ENCODE measurements around the gene CNTNAP2.

Gene CNTNAP2

DNA sequence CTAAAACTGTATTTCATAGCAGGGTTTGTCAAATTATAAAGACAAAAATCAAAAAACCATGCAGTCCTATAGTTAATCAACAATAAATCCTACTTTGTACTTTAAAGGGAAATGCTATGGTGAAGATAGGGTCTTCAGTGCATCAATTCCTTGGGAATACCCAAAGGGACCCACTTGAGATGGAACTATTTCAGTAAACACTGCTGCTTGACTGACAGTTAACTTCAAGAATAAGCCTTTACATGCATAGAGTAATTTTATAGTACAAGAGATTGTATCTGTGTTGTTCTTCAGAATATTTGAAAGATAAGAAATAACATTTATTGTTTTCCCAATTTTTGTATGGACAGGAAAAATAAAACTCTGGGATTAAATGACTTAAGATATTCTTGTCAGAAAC, 1179.6 kb downstream of the CNTNAP2 start:
- no peak for DNase-seq

DNA sequence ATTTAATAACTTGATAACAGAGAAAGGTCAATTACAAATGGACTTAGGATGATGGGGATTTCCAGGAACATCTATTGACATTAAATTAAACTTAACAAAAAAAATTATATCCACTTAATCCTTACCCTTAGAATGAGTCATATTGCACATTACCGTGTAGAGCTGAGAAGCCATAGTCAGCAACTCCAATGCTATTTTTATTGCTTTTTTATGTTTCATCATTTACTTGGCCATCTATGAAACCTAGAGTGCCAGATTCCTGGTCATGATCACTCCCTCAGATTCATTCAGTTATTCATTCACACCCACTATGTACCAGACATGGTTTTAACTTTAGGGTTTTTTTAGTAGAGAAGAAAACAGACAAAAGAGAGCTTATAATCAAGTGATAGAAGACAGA, 1180.4 kb downstream of the CNTNAP2 start:
- DNase-seq = no peak

DNA sequence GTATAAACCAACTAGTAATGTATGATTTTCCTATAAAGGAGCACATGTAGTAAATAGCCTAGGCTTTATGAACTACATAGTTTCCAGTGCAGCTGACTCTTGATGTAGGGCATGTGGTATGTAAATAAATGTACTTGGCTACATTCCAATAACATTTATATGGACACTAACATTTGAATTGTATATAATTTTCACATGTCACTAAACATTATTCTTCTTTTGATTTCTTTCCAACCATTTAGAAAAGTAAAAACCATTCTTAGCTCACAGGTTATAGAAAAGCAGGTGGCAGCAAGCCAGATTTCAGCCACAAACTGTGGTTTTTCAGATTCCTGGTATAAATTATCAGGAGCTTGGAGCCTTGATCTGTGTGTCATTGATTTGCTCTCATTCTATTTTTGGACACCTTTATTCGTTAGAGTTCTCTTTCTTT, 1182.0 kb downstream of the CNTNAP2 start:
- no peak for DNase-seq

DNA sequence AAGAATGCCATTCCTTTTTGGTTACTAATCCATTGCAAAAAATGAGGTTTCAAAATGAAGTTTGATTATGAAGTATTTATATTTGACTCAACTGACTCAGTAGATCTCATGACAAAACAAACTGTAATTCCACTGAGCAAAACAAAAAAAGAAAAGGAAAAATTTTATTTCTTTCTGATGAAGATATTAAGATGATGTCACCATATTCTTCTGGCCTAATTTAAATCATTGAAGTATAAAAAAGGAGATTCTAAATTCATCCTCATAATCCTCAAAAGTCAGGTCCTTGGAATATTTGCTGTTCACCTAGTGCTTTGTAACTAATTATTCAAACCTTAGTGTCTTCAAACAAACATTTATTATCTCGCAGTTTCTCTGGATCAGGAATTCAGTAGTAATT, 1183.7 kb downstream of the CNTNAP2 start:
- no peak for DNase-seq

DNA sequence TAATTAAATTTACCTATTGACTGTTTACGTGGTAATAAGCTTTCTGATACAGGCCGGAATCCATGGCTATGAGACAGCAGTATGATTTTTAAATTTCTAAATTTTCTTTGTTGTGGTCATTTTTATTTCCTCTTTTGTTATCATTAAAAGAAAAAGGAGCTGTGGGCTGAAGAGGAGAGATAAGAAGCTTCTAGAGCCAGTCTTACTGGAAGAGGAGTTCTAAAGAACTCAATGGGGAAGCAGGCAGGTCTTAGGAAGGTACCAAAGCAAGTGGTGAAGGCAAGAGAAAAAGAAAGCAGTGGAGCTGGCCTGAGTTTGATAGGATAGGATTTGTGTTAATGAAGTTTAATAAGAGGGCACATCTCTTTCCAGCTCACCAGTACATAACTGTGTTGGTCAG, 1187.8 kb downstream of the CNTNAP2 start:
- DNase-seq = no peak

DNA sequence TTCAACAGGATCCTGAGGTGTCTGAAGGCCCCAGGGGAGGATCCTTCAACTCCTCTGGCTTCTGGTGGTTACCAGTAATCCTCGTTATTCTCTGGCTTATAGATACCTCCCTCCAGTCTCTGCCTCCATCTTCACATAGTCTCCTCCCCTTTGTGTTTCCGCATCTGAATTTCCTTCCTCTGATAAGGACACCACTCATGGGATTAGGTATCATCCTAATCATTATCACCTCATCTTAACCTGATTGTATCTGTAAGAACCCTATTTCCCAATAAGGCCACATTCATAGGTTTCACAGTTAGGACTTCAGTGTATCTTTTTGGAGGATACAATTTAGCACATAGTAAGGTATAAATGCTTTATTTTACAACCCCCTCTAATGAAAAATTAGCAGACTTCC, 1189.2 kb downstream of the CNTNAP2 start:
- DNase-seq = no peak

DNA sequence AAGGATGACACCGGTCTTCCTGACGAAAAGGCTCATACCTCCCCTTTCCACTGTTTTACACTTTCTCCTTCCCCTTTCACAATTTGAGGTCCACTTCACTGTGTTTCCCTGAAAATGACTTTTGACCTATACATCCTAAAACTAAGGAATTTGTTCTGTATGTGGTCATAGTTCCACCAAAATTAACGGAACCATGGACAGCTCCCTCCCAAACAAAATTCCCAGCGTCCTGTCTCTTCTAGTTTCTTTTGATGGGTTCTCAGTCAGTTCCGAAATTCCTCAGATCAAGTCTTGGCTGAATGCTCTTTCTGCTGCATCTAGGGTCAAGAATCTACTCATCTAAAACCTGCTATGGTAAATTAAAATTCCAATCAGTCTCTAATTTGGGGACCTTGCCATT, 1191.9 kb downstream of the CNTNAP2 start:
- DNase-seq = no peak

DNA sequence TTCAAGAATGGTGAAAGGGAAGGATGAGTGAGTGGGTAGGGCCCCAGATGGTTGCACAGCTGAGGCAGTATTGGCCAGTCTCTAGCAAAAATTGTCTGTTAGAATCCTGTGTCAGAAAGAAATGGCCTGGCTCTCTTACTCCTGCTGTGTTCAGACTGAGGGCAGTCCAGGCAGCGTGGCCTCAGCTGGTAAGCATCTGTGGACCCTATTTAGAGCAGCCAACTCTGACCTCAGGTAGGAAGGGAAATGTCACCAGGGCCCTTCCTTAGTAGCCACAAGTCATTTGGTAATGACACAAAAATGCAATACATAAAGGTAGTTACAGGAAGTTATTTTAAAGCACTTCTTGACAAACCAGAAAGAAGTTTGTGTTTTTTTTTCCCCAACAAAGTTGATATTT, 1194.7 kb downstream of the CNTNAP2 start:
- no peak for DNase-seq

DNA sequence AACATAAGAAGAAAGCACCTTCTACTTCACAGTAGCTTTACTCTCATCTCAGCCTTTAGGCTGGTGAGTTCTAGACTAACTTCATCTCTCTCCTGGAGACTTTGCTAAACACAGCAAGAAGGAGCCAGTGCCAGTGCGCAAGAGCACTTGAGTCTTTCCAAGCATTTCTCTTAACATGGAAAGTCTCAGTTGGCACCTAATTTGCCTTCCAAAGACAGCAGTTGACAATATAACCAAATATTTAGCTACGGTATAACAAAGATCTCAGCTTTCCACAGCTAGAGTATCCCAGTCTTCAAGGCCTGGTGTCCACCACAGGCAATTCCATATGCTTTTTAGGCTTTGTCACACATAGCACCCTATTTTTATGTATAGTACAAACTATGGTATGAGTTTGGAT, 1204.9 kb downstream of the CNTNAP2 start:
- no peak for DNase-seq

DNA sequence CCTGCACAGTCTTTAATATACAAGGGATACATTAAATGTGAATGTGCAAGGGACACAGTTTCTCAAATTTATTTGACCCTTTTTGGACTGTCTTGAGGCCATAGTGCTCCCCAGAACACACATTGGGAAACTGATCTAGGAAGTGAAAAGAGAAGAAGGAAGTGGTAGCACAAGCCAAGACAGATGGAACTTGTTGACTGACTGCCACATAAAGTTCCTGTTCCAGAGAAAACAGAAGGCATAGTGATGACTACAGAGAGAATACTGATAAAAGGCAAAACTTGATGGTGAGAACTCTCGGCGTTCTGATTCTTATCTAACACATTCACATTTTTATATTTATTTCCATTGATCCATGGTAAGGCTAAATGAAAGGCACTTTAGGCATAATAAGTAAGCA, 1216.4 kb downstream of the CNTNAP2 start:
- DNase-seq = no peak

DNA sequence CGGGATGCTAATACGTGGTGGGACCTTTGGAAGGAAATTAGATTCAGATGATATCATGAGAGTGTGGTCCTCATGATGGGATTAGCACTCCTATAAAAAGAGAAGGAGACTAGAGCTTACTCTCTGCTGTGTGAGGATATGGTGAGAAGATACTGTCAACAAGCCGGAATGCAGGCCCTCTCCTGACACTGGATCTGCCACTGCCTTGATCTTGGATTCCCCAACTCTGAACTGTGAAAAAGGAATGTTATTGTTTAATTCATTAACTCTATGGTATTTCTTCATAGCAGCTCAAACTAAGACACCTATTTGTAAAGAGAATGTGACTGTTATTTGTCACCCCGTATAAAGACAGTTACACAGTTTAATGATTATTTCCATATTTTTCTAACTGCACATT, 1246.5 kb downstream of the CNTNAP2 start:
- DNase-seq = no peak

DNA sequence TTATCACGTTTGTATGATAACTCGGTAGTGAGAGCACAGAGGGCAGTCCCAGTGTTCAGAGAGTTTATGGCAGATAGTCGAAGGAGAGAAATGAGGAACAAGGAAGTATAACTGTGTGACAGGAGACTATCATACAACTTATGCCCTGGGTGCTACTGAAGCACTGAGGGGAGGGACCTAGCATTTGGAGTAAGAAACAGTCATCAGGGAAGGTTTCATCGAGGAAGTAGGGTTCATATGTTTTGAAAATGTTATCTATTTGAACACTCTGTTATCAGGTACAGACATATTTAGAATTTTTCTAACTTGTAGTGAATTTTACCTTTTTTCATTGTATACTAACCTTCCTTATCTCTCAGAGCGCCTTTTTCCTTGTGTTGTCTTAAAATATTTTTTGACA, 1259.6 kb downstream of the CNTNAP2 start:
- no peak for DNase-seq

DNA sequence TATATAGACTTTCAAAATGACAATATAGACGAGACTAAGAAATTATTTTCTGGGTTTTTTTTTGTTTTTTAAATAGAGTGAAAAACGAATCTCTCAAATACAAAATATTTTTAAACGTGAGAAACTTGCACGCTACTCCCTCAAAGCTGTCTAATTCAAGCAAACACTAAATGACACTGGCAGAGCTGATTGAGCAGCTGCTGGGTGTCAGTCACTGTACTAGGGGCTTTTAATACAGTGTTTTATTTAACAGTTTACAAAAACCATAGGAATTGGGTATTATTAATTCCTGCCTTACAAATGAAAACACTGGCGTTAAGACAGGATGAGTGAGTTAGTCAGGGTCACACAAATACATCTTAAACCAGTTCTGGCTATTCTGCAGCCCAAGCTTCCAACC, 1264.3 kb downstream of the CNTNAP2 start:
- DNase-seq = no peak

DNA sequence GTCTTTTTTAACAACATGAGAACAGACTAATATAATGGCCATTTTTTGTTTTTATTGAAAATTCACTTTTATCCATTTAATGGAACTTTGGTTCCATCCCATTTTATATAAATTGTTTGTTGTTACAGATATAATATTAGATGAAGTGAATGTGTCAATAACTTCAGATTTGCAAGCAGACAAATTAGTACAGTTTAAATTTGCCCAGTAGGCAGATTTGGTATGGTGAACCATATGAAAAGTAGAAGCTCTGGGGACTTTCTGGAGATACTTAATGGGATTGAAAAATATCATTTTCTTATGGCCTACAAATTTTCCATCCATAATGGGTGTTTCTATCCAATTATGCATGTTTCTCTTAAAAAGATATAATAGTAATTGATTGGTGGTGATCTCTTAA, 1277.7 kb downstream of the CNTNAP2 start:
- no peak for DNase-seq

DNA sequence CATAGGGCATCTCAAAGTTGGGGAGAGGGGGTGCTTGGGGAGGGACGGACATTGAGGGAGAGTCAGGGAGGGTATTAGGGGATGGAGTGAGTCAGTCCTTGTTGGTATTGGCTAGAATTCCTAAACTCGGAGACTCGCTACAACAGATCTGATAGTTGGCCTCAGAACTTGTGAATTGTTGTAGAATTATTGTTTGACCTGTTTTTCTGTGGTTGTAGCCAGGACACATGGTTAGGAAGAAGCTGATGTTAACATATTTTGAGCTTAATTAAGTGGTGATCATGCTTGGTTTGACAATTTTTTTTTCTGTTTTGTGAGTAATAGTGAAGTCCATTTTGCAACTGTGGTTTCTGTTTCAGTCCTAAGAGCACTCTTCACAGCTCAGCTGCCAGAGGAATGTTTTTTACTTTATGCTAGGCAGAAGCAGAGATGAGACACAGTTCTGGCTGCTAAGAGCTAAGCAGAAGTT, 1283.7 kb downstream of the CNTNAP2 start:
- no peak for DNase-seq

DNA sequence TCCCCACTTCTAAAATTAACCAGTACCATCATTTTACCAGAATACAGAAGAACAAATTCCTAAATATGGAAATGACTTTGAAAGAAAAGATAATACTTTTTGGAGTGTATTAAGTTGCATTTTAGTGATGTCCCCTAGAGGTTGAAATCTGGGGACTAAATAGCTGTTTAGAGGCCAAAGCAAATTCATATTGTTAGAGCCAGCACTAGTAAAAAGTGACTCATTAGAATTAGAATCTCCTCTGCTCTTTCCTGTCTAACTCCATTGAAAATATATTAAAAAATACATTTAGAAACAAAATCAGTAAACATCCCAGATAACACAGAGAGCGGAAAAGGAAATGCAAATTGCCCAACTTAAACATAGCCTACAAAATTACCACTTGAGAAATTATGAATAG, 1284.3 kb downstream of the CNTNAP2 start:
- DNase-seq = no peak

DNA sequence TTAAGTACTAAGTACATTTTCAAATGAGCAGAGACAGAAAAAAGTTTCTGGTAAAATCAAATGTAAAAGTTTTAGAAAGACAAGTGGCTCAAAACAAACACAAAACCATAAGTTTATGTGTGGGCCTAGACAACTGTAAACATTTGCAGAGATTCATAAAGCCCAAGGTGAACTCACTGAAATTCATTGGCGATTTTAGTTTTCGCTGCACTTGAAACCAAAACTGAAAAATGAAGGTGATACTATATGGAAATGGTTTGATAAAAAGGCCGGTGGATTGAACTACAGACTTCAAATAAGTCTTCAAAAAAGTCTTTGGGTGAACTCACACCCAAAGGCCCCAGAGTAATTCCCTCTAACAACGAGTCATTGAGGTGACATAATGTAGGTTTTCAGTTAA, 1289.0 kb downstream of the CNTNAP2 start:
- no peak for DNase-seq

DNA sequence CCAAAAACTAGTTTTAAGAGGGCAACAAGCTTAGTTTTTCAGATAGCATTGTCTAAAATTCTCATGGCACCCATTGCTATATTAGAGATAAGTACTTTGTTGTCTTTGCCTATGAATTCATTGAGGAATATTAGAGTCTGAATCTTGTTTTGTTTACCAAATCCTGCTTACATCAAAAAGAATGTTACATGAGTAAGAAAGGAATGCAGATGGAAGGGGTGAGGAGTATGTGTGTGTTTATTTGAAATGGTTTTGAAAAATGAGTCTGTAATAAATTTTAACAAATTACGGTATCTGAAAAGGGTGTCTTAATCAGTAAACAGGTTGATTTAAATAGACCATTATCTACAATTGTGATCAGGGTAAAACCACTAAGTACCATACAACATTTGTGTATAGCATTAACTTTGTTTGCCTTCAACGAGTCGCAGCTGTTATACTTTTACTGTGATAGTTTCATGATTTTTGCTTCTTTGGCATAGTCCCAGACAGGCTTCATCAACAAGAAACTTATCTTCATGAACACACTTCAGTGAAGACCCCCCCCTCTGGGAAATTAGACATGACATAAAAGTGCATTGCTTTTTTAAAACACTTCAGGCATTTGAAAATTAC, 1290.0 kb downstream of the CNTNAP2 start:
- no peak for DNase-seq

DNA sequence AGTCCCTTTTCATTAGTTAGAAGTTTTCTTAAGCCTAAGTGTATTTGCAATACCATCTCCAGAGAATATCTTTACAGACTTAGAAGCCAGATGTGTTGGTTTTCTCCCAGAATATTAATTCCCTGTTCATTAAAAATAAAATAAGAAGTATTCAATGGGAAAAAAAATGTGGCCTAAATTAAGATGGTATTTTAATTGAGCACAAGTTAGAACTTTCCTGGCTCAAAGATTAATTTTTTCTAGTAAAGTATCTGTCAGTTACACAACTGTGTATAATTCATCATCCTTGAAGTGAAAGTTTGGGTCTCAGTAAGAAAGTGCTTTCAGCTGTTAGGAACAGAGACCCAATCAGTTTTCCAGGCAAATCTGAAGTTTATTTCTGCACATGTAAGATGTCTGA, 1294.5 kb downstream of the CNTNAP2 start:
- DNase-seq = no peak

DNA sequence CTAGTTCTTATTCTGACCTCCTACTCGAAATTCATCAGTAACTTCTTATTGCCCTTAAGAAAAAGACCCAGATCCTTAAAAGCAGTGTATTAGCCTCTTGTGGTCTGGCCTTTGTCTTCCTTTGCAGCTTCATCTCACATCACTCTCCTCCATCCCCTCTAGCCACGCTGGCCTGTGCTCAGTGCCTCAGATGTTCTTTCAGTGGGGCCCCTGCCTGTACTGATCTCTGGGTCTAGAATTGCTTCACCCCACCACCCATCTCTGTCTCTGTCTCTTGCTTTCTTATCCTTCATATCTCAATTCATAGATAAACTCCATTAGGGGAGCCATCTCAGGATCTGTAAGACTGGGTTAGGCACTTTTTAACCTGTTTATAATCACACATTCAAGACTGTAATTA, 1295.5 kb downstream of the CNTNAP2 start:
- no peak for DNase-seq

DNA sequence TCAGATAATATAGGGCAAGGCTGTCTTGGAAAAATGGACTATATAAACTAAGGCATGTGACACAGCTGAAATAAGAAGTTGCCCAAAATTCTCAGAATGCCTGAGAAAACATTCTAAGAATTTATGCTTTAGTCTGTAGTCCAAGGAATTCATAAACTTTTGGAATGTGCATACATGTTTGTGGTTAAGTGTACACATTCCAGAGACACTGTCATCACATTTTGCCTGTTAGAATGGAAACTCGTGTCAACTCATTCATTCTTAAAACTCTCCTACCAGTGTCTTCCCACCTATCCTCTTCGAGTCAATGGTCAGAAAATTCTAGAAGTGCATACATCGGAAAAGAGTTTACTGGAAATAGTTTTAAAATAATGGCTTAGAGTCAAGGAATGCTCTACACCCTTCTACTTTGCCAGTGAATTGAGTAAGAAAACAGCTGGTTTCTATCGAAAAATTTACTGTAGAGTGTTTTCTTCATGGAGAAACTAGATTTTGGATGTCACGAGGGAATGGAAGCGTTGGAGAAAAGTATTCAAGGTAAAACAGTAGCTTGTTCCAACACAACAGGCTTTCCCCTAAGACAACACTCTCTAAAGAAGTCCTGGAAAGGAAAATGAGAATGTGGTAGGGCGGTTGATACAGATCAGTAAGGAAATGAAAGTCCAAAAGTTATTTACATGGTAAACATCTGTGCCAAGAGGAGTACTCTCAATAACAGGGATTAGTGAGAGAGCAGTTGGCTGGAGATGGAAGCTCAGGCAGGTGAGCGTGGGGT, 1296.4 kb downstream of the CNTNAP2 start:
- DNase-seq = no peak

DNA sequence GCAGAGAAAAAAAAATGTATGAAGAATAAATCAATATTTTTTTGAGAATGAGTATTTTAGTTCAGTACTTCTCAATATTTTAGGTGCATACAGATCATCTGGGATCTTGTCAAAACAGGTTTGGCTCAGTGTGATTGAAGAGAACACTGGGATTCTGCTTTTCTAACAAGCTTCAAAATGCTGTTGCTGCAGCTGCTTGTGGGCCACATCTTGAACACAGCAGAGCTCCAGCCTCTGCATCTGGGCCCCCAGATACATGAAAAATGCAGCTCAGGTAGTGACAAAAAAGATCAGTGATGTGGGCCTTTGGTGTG, 1296.9 kb downstream of the CNTNAP2 start:
- no peak for DNase-seq

DNA sequence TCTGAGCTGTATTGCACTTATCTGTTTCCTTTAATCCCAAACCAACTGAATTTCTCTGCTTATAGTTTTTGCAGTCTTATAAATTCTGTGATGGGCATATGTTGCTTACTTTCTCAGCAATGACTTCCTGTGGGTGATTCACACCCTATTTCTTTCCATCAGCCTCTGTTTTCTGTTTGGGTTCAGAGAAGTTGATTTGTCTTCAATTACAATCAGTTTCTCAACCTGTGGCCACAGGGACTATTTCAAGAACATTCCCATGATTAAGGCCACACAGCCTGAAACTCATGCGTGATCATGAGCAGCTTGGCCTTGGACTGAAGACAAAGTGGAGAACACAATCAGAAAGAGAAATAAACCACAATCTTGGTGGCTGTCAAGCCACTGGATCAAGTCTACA, 1299.4 kb downstream of the CNTNAP2 start:
- DNase-seq = no peak

DNA sequence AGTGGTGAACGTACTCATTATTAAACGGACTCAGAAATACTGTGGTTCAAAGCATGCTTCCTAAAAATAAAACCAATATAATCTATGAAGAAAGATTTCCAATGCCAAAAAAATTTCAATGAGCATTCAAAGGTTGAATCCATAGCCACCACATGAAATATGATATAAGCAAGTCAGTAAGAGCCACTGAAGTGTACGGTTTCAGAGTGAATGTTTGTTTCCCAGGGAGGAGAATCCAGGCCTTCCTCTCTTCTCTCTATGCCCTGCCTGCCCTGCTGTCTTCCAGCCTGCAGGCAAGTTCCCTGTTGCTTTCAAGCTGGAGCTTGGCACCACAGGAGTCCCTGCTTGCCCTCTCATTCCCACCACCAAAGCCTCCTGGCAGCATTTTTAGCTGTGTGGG, 1302.4 kb downstream of the CNTNAP2 start:
- no peak for DNase-seq

DNA sequence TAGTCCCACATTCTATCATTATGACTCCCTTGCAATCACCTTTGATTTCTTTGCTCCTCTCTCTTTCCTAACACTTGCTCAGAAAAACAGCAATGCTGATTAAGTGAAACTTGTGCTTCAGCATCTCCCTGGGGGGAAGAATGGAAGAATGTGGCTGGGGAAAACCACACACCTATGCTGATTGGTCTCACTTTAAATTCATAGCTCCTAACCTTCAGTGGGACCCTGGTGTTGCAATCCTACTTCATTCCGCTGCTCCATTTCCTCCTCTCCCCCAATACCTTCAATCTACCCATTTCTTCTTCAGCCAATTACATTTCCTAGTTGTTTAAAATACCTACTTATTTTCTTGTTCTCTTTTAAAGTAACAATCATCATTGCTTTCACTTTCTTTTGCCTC, 1307.3 kb downstream of the CNTNAP2 start:
- no peak for DNase-seq

Measured in hippocampal formation (tissue), 2 donors.